GM12878 (cell line): Measurements from ENCODE around the gene TJP1. TPM values are rescaled to one million over a fixed set of nuclear protein-coding genes. Genes with fewer than 3 reads are reported as not detected.

Source experiments
- ATAC-seq: fragments of 200-7000 bp; cut with Tn5 transposase; 3 replicates; pipeline ENCODE4 v1.9.1; 2020; ENCODE audit warnings: mild to moderate bottlenecking, moderate library complexity
- BruUV-seq: library from RNA; stranded (reverse); fragments of 400-500 nt; replicated peaks from 2 replicates; lab custom pipeline; 2021; lab: Mats Ljungman, UMichigan
- CTCF ChIA-PET: fragments of 300-600 bp; sonication (Branson Sonifier 250); formaldehyde crosslinking; extraction: SDS; loops from one replicate; lab custom pipeline; 2021; ENCODE audit warnings: inconsistent platforms; lab: Yijun Ruan, JAX
- POLR2A ChIA-PET: fragments of 350-600 bp; formaldehyde crosslinking; extraction: SDS; loops from one replicate; lab custom pipeline; 2021; ENCODE audit warnings: inconsistent platforms; lab: Charles Lee
- RAD21 ChIA-PET: fragments of 300-600 bp; sonication (Branson Sonifier 250); formaldehyde crosslinking; loops from one replicate; lab custom pipeline; 2023; ENCODE audit warnings: antibody characterized with exemption; ENCODE audit not compliant: unreplicated experiment; lab: Charles Lee
- SMC1A ChIA-PET: fragments of 300-600 bp; sonication (Branson Sonifier 250); formaldehyde crosslinking; loops from one replicate; lab custom pipeline; 2023; ENCODE audit not compliant: unreplicated experiment, uncharacterized antibody; lab: Charles Lee
- DNase-seq: peaks from one replicate; pipeline ENCODE4 v3.0.0-alpha.2; 2011; ENCODE audit warnings: low read depth, low spot score
- FAIRE-seq: peaks from 3 replicates; lab custom pipeline; 2011; peaks lifted over from hg19 to GRCh38; lab: Jason Lieb, UNC
- H2AFZ ChIP-seq: 2 replicates; pipeline ENCODE4 v1.6.0; 2011; ENCODE audit warnings: low read depth, low read length, control low read depth; ENCODE audit not compliant: control insufficient read depth
- H3K27ac ChIP-seq: 2 replicates; pipeline ENCODE4 v1.5.1; 2011; ENCODE audit warnings: control low read depth; ENCODE audit not compliant: control insufficient read depth, insufficient read depth
- H3K27me3 ChIP-seq, 2 experiments: replicated peaks in 1 of 2; 2 replicates each; pipeline versions ENCODE4 v1.6.0 to v1.6.1; 2011; ENCODE audit warnings: low read length in 1 of 2; ENCODE audit not compliant: control insufficient read depth in 2 of 2, insufficient read depth in 2 of 2
- H3K36me3 ChIP-seq, 2 experiments: 2 replicates each; pipeline ENCODE4 v1.5.1; 2011; ENCODE audit warnings: low read length in 1 of 2; ENCODE audit not compliant: control insufficient read depth in 2 of 2, insufficient read depth in 2 of 2
- H3K4me1 ChIP-seq: 2 replicates; pipeline ENCODE4 v1.6.1; 2011; ENCODE audit warnings: mild to moderate bottlenecking, low read length, moderate library complexity, mixed read lengths; ENCODE audit not compliant: control insufficient read depth, insufficient read depth
- H3K4me2 ChIP-seq: 2 replicates; pipeline ENCODE4 v1.6.0; 2011; ENCODE audit warnings: control low read depth; ENCODE audit not compliant: control insufficient read depth, insufficient read depth
- H3K4me3 ChIP-seq: fragments of 200-600 bp; sonication (generic); 2 replicates; pipeline ENCODE4 v1.5.1; 2016
- H3K79me2 ChIP-seq: 2 replicates; pipeline ENCODE4 v1.6.0; 2011; ENCODE audit warnings: low read length; ENCODE audit not compliant: control insufficient read depth, insufficient read depth
- H3K9ac ChIP-seq: 2 replicates; pipeline ENCODE4 v1.8.0; 2011; ENCODE audit warnings: low read length, control low read depth, mixed read lengths; ENCODE audit not compliant: control insufficient read depth, insufficient read depth
- H3K9me3 ChIP-seq: replicated peaks from 3 replicates; pipeline ENCODE4 v1.5.1; 2011; ENCODE audit warnings: mild to moderate bottlenecking, low read length; ENCODE audit not compliant: control insufficient read depth, insufficient read depth
- H4K20me1 ChIP-seq: 2 replicates; pipeline ENCODE4 v1.6.0; 2011; ENCODE audit not compliant: control insufficient read depth, insufficient read depth
- BHLHE40 ChIP-seq, 2 experiments: fragments of 450-650 bp in 1 of 2; IDR thresholded peaks; 2 replicates each; pipeline ENCODE4 v1.6.1; 2011 to 2017; ENCODE audit warnings: low read depth in 2 of 2, borderline replicate concordance in 1 of 2, improper control_type of control experiment in 1 of 2, low read length in 1 of 2, mild to moderate bottlenecking in 1 of 2
- CHD2 ChIP-seq: IDR thresholded peaks from 2 replicates; pipeline ENCODE4 v1.6.1; 2011; ENCODE audit warnings: low read depth, low read length, improper control_type of control experiment, borderline replicate concordance
- HCFC1 ChIP-seq: fragments of 150-350 bp; IDR thresholded peaks from 2 replicates; pipeline ENCODE4 v1.6.1; 2014; ENCODE audit warnings: low read length
- JUNB ChIP-seq: IDR thresholded peaks from 2 replicates; pipeline ENCODE4 v1.6.1; 2016; ENCODE audit warnings: antibody characterized with exemption, mild to moderate bottlenecking
- NFYB ChIP-seq: IDR thresholded peaks from 2 replicates; pipeline ENCODE4 v1.6.1; 2011; ENCODE audit warnings: low read depth, mild to moderate bottlenecking, low read length, improper control_type of control experiment, moderate library complexity; ENCODE audit not compliant: insufficient read depth
- YY1 ChIP-seq: IDR thresholded peaks from 2 replicates; pipeline ENCODE4 v1.6.1; 2011; ENCODE audit warnings: low read depth, mild to moderate bottlenecking, low read length
- WGBS: methylation state at CpG from one replicate; pipeline ENCODE4 v1.1.6; 2016; ENCODE audit warnings: low lambda C conversion rate; ENCODE audit not compliant: insufficient replicate concordance, insufficient coverage; ENCODE audit errors: missing lambda C conversion rate; 5-methylcytosine and 5-hydroxymethylcytosine counted together
- in situ Hi-C: fragments of 300-500 bp; cut with MboI; formaldehyde crosslinking; loops from 9 replicates; pipeline ENCODE4 v1.14.3; 2018; ENCODE audit warnings: mixed read lengths
- intact Hi-C: fragments of 100-400 bp; cut with micrococcal nuclease; formaldehyde crosslinking; loops from one replicate; pipeline ENCODE4 v1.14.2; 2022; ENCODE audit not compliant: unreplicated experiment
- polyA plus RNA-seq, 11 experiments: library from polyadenylated mRNA; depleted of rRNA in 4 of 11; unstranded in 6 of 11; stranded (reverse) in 5 of 11; fragments of >200 nt; fragmentation: Nextera tagmentation in 4 of 11; fragmentation: Illumina TruSeq in 1 of 11; extraction: Ambion mirVana in 4 of 11; extraction: Trizol in 1 of 11; gene quantifications; 1 replicate in 1 of 11; 2 replicates in 10 of 11; pipeline versions ENCODE4 v1.2.1 to v1.2.3, GENCODE V29; 2011 to 2016; ENCODE audit warnings: inconsistent platforms in 2 of 11, missing spikeins in 2 of 11, low read depth in 1 of 11
- total RNA-seq, 4 experiments: library from RNA; depleted of rRNA in 3 of 4; stranded (reverse); fragments of >200 nt in 3 of 4; fragmentation: Illumina TruSeq in 1 of 4; extraction: Trizol in 1 of 4; gene quantifications; 2 replicates each; pipeline versions ENCODE4 v1.2.1 to v1.2.3, GENCODE V29; 2013 to 2021

Gene TJP1
- total and polyA plus RNA-seq, 10 of the 15 experiments (the other 5 are each of a cell fraction or from before 2014, with no cell fraction given), result 0.01 to 0.49 (median 0.08) TPM; not detected in 7

GRCh38 chr15:29787767-29788166 lies 34.5 kb downstream of the TJP1 start:
- Histone ChIP-seq H3K27ac (no peak overlapping the region), H3K36me3 (no peaks in the 10 kb centered on the region), H3K4me3 (no peak overlapping the region), H3K4me1 (no peaks in the 10 kb centered on the region), H3K9ac (no peak overlapping the region), H3K79me2 (no peaks in the 10 kb centered on the region), H2AFZ (no peak overlapping the region), H4K20me1 (no peaks in the 10 kb centered on the region), H3K27me3 (no peaks in the 10 kb centered on the region), H3K4me2 (no peak overlapping the region), H3K9me3 (no peaks in the 10 kb centered on the region)
- ChIA-PET CTCF (no interaction called here), SMC1A (no interaction called here), POLR2A (no interaction called here), RAD21 (no interaction called here)
- DNase-seq (no peak), FAIRE-seq (no peak), ATAC-seq (no peak)
- no peak for TF ChIP-seq CHD2
- no peak for TF ChIP-seq JUNB
- no peak for TF ChIP-seq HCFC1
- TF ChIP-seq NFYB, result no peak
- in situ Hi-C loops (no loop called here), intact Hi-C loops (no loop called here)
- BruUV-seq, result no TSS peak

- TF ChIP-seq BHLHE40 (IDR thresholded peaks at IDR 0.05; ENCODE audit: borderline replicate concordance in 1 of 2, low read depth in 2 of 2, low read length in 1 of 2) (no peak), YY1 (no peak)
- ATAC-seq (no peak), FAIRE-seq (no peak), DNase-seq (no peak)
- no peaks in the 10 kb centered on the region for H3K36me3 ChIP-seq
- ChIA-PET CTCF (no interaction called here), POLR2A (no interaction called here), SMC1A (interaction anchor here (0.5 kb wide), 1 partner anchor 13 kb away, joined by 3 read pairs; no protein-coding TSS in a partner anchor), RAD21 (no interaction called here)
- in situ Hi-C loops (no loop called here), intact Hi-C loops (no loop called here)
- 0% methylated on average over 1 of the region's 1 CpG for whole genome bisulfite sequencing
- H3K4me2 ChIP-seq, result no peak overlapping the region
- no peaks in the 10 kb centered on the region for H3K4me1 ChIP-seq
- H2AFZ ChIP-seq, result no peak overlapping the region
- H4K20me1 ChIP-seq, result no peaks in the 10 kb centered on the region
- no peaks in the 10 kb centered on the region for H3K9me3 ChIP-seq
- no peaks in the 10 kb centered on the region for H3K79me2 ChIP-seq
- no TSS peak for BruUV-seq
- no peak overlapping the region for H3K27ac ChIP-seq
- H3K9ac ChIP-seq, result no peak overlapping the region
- H3K4me3 ChIP-seq, result no peak overlapping the region
- H3K27me3 ChIP-seq, result no peaks in the 10 kb centered on the region
Observed at GRCh38 chr15:29785642-29786041, 36.6 kb downstream of the TJP1 start.
